Kasumi-1 (cell line): ENCODE results near the gene CYB5RL.
"Not testable (repeated sequence)": the region's sequence is repeated elsewhere in the genome, so short reads cannot be mapped to it uniquely, and the experiment has no call there.

Experiments
- DNase-seq, 2 experiments: peaks; one replicate each; lab custom pipeline; 2025; lab: John Stamatoyannopoulos, UW

CYB5RL gene

DNA sequence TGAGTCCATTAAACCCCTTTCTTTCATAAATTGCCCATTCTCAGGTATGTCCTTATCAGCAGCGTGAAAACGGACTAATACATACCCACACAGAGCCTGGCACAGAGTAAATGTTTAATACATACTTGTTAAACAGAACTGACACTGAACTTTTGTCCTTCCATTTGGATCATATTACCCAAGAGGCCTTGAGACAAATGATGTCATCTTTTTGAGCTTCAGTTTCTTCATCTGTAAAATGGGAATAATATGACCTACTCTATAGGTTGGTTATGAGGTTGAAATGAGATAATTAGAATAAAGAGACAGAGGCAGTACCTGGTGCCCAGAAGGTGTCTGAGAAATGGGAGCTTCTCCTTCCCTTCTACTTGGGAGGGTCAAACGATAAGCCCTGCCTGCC, 13.8 kb downstream of the CYB5RL start:
- DNase-seq: no peak

DNA sequence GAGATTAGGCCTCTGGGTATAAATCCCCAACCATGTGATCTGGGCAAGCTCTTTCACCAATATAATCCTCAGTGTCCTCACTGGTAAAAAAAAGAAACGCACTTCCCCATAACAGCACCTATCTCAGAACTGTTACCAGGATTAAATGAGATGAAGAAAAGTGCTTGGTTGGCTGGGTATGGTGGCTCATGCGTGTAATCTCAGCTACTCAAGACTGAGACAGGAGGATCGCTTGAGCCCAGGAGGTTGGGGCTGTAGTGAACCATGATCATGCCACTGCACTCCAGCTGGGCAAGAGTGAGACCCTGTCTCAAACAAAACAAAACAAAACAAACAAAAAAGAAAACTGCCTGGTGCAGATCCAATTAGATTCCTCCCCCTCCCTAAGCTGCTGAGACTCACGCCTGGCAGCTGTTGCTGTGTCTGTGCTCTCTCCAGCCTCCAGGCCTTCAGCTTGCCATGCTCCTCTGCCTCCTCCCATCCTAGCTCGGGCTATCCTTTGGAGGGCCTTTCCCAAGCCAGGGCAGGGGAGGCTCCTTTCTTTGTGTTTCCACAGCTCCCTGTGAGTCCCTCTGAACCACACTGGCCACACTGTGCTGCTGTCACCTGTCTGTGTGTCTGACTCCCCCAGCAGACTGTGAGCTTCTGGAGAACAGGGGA, 19.0 kb downstream of the CYB5RL start:
- no peak for DNase-seq

DNA sequence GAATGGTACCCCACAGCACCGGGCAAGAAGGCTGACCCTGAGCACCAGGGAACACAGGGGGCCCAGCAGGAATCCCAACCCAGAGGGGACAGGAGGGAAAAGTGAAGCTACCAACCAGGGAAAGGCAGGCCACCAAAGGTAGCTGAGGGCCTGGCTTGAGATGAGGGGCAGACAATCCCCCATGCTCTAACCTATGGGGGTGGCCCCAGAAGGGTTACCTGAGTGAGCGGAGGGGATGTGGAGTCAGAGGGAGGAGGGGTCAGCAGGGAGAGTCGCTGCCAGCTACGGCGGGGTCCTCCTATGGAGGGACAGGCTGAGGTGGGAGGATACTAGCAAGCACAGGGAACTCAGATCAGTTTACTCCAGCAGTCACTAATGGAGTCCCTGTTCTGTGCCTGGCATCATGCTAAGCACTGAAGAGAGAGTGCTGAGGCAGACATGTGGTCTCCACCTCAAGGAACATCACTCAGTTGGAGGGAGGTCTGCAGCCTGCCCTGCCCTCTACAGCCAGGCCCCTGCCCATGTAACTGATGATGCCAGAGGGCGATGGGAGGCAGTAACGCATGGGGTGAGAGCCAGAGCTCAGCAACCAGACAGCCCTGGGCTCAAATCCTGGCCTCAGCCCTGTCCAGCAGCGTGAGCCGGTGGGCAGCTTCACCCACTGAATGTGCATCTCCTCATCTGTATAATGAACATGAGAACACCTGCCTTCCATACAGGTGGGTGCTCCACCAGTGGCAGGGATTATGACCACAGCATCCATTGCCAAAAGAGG, 21.3 kb downstream of the CYB5RL start:
- DNase-seq: no peak

DNA sequence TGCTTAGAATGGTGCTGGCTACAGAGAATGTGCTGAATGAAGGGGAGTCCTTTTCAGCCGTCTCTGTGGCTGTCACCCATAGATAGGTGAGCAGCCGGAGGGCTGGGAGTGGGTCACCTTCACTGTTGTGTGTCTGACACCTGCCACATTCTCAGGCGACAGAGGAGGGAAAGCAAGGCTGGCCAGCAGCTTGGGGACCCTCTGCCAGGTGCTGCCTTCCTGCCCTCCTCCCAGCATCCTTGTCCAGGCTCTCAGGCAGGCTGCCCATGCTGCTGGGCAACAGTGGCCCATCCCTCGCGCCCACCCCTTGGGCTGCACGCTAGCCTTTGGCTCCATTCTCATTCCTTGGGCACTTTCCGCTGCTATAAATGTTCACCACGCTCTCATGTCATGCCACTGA, 22.1 kb downstream of the CYB5RL start:
- no peak for DNase-seq

DNA sequence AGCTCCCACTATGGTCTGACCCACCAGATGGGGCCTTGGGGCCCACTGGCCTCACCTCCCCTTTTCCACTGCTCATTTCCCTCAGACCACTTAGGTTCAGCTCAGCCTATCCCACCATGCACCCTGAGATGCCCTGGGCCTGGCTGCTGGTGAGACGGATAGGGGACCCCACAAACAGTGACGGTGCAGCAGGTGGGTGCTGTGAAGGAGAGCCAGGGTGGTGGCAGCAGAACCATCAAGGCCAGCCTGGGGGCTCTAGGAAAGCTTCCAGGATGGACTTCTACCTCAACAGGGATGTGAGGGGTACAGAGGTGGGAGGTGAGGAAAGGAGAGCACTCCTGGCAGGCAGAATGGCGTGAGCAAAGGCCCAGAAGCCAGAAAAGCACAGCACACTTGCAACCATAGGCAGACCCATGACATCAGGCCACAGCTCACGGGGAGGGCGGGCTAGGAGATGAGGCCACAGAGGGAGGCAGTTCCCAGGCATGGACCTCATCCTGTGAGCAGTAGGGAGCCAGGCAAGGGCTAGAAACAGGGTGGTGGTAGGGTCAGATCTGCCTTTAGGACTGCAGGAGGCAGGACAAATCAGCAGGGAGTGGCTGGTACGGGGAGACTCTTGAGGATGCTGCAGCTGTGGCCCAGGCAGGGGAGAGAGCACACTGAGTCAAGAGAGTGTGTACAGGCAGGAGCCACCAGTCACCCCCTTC, 23.1 kb downstream of the CYB5RL start:
- no peak for DNase-seq

DNA sequence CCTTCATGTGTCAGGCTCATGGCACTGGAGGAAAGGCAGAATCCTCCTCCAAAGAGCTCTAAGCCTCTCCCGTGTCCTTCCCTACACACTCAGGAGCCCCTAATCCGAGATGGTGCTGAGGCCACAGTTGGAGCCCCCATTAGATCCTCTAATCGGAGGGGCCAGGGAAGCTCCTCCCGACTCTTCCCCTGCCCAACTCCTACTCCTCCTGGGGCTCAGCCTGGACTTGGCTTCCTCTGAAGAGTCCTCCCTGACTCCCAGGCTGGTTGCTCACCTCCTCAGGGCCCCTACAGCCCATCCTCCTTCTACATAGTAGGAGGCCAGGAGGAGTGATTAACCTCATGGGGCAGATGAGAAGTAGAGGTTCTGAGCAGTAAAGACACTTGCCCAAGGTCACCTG, 25.7 kb downstream of the CYB5RL start:
- no peak for DNase-seq

DNA sequence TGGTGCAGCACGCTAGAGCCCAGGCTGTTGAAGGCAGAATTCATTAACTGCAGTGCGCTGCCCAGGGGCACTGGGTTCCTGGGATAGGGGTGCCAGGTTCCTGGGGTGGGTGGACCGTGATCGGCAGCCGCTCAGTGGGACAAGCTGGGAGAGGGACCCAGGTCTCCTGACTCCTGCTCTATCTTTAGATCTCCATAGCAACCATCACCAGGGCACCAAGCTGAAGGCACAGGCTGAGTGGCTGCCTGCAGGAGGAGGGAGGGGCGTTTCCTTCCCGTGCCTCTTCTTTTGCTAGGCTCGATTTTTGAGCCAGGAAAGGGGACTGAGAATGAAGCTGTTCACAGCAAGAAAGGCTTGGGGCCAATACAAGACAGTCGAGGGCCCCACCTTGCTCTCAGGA, 26.1 kb downstream of the CYB5RL start:
- no peak for DNase-seq

DNA sequence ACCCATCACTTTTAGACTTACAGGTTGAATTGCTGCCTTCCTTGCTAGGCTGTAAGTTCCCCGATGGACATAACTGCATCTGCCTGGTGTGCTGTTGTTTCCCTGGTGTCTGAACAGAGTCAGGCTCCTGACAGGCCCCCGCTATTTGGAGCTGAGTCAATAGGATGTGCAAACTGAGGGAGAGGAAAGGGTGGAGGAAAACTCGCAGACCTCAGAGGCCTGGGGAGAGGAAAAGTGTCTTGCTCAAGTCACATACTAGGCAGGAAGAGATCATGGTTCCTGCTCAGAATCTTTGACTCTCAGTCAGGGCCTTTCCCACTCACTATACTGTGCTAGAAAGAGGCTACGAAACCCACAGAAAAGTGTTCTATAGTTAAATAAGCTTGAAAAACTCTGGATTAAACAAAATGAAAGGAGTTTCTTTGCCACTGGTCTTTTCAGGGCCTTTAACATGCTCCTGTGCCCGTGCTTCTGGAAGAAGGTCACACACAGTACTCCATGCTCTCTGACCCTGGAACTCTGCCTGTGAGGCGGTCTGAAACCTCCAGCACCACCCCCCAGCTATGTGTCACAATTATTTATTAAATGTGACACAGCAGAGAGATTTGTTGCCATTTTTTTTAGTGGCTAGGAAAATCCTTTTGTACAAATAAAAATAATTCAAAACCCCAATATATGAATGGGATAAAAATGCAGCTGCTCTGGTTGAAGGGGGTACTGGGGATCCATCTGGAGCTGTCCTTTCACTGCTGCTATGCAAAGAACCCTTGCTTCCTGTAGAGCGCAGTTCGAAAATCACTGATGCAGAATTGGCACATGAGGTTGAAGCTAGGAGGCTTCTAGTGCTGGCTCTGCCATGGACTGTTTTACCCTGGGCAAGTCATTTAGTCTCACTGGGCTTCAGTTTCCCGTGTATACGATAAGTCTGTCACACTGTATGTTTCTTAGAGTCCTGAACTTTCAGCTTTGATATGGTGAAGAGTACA, 26.9 kb downstream of the CYB5RL start:
- DNase-seq: peak; percentile 40

DNA sequence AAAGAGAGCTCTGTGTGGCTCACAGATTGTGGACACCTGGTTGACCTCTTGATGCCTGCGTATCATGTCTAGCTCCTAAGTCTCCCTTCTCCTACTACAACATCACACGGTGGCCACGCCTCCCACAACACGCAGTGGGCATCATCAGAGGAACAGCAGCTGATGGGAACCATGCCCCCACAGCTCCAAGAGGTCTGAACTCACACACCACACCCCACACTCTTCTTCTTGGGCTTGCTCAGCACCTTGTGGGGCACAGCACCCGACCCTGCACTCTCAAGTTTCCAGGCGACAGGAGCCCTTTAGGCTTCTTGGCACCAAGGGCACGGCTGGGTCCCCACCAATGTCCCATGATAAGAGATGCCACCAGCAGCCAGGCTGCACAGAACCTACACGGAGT, 28.2 kb downstream of the CYB5RL start:
- DNase-seq: no peak

DNA sequence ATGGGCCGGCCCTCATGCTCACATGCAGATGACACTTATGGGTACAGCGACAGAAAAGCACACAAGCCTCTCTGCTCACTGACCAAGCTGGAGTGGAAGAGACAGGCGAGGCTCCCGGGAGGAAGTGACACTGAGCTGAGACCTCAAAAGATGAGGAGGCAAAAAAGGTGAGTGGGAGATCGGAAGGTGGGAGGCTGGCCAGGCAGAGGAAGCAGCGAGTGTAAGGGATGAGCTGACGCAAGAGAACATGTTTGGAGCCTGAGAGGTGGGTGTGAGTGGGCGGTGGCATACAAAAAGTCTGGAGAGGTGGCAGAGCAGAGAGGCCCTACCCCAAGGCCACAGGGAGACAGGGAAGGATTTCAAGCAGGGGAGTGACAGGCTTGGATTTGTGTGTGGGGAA, 28.8 kb downstream of the CYB5RL start:
- DNase-seq: no peak

DNA sequence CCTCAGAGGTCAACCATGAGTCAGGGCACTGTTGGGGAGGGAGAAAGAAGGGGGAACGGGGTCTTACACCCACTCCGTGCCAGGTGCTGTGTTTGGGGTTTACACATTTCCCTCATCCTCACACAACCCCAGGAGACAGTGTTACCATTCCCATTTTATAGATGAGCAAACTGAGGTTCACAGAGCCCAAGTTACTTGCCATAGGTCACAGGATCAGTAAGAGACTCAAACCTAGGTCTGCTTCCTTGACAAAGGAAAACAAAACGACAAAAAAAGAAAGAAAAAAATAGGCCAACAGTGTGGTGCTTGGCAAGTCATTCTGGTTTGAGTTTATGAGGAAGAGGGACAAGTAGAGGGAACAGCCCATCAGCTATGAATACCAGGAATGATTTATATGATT, 30.8 kb downstream of the CYB5RL start:
- no peak for DNase-seq

DNA sequence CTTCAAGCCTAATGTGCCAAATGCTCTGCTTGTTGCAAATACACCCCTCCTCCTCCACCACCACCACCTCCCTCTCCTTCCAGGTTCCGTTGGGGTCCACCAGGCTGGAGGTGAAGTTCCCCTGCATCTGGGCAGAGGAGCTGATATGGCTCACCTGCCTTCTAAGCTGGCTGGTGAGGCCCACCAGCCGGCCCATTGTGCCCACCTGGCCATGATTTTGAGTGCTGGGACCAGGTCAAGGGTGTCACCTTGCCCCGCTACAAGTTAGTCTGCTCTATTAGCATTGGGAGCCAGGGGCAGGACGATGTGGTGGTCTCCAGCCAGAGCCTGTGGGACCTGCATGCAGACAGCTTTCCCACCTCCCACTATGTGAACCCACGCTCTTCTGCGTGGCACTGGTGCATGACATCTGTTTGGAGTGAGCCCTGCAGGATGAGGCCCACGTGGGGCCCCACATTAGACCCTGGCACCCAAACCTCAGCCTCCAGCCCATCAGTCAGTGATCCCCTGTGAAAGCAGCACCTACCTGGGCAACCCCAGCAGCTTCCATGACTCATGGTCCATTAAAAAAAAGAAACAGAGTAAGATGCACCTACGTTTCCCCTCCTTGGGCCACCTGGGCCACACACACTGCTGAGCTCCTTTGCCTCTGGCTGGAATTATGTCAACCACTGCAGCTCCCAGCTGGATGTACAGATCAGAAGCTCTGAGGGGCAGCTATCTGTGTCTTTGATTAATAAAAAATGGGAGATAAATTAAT, 31.4 kb downstream of the CYB5RL start:
- DNase-seq: no peak

DNA sequence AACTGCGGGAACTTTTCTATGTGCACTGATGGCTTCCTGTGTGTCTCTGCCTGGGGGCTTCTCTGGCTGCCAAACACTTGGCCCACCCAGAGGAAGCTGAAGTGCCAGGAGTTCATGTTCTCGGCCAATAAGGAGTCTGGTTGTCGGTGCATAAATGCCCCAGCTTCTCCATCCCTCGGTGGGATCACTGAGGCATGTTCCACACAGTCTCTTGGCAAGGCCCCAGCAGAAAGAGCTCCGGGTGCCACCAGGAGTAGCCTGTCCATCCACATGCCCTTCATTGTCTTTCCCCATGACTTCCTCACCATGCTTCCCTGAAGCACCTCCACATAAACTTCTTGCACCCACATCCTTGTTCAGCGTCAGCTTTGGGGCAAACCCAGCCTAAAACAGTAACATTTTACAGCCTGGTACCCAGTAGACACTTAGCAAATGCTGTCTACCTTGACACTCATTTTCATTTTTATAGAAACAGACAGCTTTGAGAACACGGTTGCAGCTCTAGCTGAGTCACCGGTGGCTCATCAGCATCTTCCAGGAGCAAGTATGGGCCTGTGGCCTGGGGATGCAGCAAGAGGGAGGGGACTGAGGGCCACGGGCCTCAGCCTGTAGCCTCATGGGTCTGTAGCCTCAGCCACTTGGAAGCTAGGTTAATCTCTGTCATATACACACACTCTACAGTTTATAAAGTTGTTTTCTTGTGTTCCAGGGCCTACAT, 32.2 kb downstream of the CYB5RL start:
- DNase-seq: no peak

DNA sequence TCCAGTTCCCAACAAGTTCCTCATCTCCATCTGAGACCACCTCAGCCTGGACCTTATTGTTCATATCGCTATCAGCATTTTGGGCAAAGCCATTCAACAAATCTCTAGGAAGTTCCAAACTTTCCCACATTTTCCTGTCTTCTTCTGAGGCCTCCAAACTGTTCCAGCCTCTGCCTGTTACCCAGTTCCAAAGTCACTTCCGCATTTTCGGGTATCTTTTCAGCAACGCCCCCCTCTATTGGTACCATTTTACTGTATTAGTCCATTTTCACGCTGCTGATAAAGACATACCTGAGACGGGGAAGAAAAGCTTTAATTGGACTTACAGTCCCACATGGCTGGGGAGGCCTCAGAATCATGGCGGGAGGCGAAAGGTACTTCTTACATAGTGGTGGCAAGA, 33.5 kb downstream of the CYB5RL start:
- DNase-seq: not testable (repeated sequence)

DNA sequence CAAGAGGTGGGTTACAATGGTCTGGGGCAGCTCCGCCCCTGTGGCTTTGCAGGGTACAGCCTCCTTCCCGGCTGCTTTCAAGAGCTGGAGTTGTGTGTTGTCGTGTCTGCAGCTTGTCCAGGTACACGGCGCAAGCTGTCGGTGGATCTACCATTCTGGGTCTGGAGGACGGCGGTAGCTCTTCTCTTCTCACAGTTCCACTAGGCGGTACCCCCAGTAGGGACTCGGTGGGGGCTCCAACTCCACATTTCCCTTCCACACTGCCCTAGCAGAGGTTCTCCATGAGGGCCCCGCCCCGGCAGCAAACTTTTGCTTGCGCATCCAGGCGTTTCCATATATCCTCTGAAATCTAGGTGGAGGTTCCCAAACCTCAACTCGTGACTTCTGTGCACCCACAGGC, 34.7 kb downstream of the CYB5RL start:
- DNase-seq: no peak

DNA sequence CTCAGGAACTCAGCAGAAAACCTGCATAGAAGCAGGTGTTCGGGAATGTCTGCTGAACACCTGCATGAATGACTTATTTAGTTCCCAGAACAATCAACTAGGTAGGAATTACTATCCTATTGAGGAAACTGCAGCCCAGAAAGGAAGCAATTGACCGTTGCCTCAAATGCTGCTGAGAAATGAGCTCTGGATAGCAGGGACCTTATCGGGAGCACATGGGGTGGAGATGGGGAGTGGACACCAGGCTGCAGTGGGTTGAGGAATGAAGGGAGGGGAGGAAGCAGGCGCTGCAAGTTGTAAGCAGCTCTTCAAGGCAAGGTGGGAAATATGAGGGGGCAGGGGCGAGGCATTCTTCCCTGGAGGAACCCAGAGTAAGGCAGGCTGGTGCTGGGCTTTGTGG, 36.3 kb downstream of the CYB5RL start:
- DNase-seq: no peak

DNA sequence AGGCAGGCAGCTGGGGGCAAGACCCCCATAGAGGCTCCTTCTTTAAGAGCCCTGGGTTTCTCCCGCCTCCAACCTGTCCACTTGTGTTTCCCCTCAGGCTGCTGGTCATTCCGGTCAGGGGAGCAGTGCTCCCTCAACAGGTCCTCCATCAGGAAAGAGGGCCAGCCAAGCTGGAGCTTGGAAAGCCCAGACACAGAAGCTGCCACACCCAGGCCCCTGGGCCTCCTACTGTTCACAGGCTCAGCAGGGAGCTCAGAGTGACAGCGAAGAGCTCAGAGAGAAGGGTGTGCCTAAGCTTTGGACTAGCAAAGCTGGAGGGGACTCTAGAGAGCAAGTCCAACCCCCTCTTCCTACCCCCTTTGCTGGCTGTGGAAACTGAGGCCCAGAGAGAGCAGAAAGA, 36.8 kb downstream of the CYB5RL start:
- DNase-seq: no peak

DNA sequence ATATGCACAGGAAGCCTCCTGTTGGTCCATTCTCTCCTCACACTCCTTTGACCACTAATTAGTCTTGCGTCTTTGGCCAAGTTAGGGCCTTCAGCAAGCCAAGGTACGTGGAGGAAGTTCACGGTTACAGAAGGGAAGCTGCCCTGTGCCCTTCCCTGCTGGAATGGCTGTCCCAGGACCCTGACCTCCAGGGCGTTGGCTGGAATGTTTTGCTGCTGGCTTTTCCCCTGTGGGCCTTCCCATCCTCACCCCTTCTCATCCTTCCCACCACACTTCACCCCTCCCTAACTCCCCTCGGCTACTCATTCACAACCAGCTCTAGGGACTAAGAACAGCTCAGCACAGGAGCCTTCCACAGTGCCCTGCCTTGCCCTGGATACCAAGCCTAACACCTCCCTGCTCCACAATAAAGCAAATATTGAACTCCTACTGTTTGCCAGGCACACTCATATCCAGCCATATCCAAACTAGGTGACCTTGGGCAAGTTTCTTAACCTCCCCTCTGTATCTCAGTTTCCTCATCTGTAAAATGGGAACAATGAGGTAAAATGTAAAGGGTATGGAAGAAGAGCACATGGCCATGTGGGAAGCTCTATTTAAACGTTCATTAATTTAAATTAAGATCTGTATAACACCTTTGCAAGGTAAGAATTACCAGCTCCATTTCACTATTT, 38.2 kb downstream of the CYB5RL start:
- DNase-seq: no peak

DNA sequence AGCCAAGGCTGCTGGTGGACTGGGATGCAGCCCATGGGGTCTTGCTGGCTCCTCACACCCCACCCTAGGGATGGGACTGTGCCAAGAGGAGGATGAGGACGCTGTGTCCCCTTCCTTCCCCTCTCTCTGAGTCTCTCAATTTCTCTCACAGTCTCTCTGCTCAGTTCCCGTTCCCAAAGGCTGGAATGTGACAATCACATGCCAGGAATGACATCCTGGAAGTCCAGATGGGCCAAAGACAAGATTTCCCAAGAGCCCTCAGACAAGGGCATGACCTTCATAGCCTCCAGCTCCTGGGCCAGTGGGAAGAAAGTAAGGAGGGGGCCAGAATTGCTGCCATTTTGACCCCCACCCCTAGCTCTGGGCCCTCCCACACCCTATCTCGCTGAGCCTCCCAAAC, 39.5 kb downstream of the CYB5RL start:
- no peak for DNase-seq

DNA sequence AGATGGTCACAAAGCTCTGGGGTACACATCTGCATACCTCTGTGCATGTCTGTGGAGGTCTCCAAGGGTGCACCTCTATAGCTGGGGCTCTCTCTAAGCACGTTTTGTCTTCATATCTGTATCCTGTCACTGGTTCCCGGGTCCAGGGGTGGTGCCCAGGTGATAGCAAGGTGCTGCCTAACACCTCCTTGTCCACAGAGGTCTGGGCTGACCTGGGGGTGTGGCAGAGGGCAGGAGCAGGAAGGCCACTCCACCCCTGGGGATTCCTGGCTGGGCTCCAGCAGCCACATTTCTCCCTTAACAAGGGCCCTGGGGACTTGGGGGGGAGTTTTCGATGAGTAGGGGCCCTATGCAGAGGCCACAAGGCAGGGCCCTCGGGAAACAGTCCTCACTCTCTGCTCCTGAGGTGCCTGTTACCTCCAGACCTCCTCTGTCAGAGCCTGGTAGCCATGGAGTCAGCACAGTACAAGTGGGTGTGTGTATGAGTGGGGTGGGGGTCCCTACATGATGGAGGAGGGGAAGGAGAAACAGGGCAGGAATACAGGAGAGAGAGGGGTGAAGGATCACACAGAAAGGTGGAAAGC, 40.0 kb downstream of the CYB5RL start:
- DNase-seq: no peak
